GM21528 (cell line): ENCODE measurements around the gene TAS2R60.
"Not testable (repeated sequence)": the region's sequence is repeated elsewhere in the genome, so short reads cannot be mapped to it uniquely, and the experiment has no call there.

Experiments used
- ATAC-seq: cut with Tn5 transposase; IDR thresholded peaks from one replicate; pipeline ENCODE4 v1.9.1; 2021; ENCODE audit warnings: mild to moderate bottlenecking, moderate library complexity; ENCODE audit not compliant: unreplicated experiment, low FRiP score

Gene TAS2R60, protein sequence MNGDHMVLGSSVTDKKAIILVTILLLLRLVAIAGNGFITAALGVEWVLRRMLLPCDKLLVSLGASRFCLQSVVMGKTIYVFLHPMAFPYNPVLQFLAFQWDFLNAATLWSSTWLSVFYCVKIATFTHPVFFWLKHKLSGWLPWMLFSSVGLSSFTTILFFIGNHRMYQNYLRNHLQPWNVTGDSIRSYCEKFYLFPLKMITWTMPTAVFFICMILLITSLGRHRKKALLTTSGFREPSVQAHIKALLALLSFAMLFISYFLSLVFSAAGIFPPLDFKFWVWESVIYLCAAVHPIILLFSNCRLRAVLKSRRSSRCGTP

DNA sequence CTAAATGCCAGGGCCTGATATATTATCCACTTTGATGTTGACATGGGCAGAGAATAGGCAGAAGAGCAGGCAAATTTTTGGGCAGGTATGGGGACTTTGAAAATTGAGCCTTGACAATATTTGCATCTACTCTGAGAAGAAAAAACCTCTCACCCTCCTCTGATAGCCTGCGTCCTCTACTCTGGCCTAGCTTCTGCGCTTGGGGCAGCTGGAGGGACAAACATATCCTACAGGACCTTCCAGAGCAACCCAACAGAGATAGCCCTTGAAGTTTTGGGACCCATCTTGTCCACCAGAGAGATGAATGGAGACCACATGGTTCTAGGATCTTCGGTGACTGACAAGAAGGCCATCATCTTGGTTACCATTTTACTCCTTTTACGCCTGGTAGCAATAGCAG, at the start of gene TAS2R60:
TAS2R60 (plus strand) TSS at position 301 of the 400 bp plus-strand sequence; CDS start at position 301, 0 bp downstream.
- no peak for ATAC-seq

DNA sequence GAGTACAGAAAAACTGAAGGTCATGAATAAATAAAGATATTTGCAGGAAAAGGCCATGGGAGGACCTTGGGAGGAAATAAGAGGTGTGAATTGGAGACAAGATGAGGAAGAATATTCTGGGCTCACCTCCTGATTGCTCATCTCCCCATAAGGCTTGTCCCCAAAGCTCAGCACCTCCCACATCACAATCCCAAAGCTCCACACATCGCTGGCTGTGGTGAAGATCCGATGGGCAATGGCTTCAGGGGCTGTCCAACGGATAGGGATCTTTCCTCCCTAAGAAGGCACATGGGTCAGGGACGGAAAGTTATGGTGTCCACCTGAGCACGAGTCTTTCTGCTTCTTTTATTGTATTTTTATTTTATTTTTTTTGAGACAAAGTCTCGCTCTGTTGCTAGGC, 49.2 kb upstream of the TAS2R60 start:
- ATAC-seq = no peak

DNA sequence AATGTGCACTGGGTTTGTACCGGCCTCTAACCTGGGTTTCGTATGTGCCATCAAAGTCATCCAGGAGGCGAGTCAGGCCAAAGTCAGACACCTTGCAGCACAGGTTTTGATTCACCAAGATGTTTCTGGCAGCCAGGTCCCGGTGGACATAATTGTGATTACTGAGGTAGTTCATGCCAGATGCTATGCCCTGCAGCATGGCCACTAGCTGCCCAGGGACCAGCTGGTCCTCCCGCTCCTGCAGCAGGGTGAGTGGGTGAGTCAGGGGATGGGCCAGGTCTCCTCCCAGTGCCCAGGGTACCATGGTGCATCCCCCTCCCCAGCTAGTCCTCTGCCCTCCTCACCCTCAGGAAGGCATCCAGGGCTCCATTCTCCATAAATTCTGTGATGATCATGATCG, 48.5 kb upstream of the TAS2R60 start:
- ATAC-seq = no peak

DNA sequence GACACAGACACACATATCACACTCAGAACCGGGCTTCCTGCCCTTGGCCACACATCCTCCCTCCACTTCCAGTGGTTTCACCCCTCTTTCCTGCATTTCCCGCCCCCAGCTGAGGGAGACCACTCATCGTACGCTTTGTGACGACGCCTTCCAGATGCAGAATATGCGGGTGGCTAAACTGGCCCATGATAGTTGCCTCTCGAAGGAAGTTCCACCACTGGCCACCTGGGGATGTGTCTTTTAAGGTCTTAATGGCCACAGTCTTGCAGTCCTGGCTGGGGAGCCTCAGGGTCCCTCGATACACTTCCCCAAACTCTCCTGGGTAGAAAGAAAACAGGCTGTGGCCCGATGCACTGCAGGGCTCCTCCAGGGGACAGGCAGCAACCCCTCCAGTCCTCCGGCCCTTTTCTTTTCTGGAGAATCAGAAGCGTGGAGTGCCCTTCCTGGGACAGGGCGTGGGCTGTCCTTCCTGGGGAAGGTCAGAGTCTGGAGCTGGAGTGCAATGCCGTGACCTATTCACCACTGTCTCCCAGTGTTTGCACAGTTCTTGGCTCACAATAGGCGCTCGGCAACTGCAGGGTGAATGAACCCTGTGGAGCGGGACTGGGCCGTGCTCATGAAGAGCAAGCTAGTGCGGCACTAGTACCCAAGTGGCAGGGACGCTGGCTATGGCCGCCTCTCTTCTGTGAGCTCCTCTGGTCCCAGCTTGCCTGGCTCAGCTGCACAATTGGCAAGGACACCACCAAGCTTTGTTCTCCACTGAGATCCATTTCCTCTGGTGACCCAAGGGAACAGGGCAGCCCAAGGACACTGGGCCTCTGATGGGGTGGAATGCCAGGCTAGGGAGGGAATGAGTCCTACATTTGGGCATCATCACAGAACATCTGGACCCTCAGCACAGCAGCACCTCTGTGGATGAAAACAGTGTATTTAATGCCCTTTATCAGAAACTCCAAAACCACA, 47.8 kb upstream of the TAS2R60 start:
- no peak for ATAC-seq

DNA sequence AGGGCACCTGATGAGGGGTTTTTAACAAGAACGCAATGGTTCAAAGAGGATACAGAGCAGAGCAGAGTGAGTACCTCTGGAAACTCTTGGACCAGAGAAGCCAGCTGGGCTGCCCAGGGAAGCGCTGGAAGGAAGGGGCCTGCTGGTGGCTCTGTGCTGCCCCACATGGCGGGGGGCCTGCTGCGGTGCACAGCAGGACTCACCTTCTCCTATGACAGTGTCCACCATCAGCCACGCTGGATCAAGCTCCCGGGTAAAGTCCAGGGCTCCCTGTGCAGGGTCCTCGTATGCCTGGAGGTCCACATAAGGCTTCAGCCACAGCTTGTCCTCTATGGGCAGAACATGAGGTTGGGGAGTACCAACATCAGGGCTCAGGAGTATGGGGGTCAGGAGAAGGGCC, 47.1 kb upstream of the TAS2R60 start:
- no peak for ATAC-seq

DNA sequence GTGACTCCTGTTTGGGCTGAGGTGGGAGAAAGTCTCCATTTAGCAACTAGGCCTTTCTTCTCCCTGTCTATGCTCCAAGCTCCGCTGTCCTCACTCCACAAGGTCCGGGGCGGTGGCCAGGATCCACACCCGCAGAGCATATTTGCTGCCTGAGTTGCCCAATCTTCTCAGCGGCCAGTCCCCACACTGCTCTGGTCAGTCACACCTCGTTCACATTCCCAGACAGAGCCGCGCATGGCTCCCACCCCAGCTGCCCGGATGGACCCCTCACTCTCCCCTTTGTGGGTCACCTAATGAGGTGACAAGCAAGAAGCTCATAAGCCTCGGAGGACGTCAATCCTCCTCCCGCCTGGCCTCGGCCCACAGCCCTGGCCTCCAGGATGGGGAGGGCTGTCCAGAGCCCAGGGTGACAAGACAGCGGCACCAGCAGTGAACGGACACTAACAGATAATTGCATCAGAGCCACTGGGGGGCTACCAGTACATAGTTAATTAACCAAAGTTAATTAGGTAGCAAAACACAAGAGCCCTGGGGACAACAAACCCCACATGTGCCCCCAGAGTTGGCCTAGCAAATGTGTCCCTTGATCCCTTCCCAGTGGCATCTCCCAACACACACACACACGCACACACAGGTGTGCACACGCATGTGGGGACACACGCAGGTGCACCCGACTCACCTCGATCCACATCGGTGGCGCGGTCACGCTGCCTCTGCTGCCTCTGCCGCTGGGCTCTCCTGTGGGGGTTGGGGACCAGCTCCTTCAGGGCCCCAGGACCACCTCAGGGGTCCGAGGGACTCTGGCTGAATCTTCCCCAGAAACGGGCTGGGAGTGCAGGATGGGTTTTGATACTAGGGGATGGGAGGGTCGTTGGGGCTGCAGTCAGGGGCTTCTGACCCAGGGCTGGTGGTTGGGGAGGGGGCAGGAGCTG, 46.4 kb upstream of the TAS2R60 start:
- no peak for ATAC-seq

DNA sequence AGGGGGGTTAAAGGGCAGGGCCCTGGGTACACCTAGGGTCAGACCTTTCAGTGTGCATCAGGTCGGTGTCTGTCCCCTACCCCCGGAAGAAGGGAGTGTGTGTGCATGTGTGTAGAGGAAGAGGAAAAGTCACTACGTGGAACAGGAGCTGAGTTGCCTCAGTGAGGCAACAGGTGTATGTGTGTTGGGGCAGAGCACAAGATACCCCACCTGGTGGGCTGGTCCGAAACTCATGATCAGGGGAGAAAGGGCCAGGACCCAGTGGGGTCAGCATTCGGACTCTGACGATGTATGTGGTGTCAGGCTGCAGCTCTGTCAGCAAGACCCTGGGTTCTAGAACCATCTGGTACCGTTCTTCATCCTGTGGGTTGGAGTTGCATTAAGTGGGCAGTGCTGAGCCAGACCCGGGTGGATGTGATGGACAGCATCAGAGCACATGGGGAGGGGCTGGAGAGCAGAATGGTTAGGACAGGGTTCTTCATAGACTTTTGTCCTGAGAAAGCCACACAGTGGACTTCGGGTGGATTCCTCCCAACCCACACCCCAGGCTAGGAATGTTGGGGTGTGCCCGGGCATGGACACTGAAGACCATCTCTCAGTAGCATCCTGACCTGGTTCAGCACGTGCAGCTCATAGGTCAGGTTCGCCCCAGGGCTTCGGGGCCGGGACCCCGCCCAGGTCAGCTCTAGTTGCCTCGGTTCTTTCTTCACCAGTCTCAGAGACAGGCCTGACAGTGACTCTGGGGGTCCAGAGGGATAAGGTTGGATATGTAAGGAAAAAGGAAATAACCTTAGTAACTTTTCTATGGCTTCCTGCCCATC, 45.3 kb upstream of the TAS2R60 start:
- ATAC-seq = no peak

DNA sequence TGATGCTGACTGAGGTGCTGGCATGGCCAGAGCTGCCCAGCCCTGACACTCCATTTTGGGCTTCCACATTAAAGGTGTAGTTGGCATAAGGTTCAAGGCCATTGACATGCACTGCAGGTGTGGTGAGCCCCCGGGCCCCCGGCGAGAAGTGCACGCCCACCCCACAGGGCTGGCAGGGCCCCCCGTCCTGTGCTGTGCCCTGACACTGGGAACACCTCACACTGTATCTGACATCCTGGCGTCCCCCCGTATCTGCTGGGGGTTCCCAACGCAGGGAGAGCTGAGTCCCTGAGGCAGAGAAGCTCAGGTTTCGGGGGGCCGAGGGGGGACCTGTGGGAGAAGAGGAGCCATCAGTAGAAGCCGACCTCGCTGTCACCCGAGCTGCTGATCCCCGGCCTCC, 44.6 kb upstream of the TAS2R60 start:
- ATAC-seq = no peak

DNA sequence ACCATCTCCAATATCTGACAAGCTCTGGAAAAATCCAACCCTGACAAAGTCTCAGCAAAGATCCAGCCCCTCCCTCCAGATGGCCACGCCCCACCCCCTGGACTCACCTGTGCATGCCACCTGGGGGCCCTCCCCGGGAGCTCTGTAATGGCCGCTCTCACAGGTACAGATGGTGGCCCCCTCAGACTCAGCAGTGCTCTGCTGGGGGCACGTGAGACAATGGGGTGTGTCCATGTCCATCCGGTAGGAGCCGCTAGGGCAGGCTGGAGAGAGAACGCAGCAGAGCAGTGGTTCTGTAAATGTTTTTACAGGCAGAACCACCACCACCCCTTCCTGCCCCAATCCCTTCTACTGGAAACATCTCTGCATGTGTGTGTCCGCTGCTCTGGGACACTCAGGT, 44.1 kb upstream of the TAS2R60 start:
- ATAC-seq = no peak

DNA sequence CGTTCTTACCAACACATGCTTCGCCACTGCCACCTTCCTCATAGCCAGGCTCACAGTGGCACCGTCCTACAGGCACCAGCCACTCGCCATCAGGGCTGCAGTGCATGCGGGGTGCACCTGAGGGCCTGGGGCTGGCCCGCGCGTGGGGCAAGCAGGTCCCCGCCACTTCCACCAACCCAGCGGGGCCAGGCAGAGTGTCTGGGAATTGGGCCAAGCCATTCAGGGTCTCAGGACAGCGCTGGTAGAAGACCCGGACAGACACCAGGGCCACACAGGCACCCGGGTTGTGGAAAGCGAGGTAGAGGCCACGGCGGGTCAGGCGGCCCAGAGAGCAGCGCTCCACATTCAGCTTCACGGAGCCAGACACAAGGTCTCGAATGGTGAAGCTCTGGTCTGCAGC, 43.6 kb upstream of the TAS2R60 start:
- ATAC-seq = no peak

DNA sequence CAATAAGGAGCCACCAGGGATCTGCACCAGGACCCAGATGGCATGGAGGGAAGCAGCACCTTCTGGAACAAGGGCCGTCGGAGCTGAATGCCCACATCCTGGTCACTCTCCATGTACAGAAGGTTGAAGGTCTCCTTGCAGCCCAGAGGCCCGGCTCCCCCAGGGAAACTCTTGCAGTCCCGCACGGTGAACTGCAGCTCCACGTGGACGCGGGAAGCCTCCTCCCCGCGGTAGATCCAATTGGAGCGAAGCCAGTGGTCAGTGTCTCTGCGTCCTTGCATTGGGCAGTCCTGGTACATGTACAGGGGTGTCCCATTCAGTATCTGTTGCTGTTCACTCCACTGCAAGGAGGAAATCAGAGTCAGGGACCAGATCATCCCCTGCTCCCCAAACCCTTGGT, 42.0 kb upstream of the TAS2R60 start:
- ATAC-seq = no peak

DNA sequence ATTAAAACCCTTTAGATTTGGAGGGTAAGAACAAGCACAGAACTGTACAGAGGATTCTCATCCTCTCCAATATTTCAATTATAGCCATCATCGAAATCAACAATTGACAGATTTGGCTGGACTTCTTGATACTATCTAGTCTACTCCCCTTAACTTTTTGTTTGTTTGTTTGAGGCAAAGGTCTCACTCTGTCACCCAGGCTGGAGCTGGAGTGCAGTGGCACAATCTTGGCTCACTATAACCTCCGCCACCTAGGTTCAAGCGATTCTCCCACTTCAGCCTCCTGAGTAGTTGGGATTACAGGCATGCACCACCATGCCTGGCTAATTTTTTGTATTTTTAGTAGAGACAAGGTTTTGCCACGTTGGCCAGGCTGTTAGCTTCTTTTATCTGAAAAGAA, 41.0 kb upstream of the TAS2R60 start:
- ATAC-seq = not testable (repeated sequence)

DNA sequence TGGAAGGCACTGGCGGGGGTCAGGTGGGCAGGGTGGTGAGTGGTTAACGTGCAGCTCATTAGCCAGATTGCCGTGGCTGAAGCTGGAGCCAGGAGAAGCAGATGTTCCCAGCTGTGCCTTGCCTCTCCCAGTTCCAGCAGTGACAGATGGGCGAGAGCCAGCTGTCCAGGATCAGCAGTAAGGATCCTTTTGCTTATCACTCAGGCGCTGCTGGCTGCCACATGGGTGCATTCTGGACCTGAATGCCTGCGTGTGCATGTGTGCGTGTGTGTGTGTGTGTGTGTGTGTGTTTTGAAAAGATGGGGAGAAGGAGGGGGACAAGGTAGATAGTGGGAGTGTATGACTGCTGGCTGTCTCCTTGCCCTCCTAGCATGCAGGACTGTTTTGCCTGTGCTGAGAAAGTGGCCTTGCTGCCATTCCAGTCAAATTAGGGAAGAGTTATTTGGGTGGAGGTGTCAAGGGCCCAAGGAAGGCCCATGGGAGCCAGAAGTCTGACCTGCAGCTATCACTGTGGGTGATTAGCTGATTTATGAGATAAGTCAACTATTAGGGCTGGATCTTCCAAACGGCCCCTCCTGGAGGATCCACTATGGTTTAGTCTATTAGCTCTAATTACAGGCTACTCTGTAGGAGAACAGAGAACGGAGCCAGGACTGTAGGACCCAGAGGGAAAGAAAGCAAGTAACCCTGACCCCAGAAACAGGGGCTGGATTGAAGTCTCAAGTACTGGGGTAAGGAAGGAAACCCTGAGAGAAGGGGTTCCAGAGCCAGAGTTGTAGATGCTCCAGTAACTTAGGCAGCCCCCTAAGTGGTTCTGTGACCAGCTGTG, 37.9 kb upstream of the TAS2R60 start:
- ATAC-seq = no peak

DNA sequence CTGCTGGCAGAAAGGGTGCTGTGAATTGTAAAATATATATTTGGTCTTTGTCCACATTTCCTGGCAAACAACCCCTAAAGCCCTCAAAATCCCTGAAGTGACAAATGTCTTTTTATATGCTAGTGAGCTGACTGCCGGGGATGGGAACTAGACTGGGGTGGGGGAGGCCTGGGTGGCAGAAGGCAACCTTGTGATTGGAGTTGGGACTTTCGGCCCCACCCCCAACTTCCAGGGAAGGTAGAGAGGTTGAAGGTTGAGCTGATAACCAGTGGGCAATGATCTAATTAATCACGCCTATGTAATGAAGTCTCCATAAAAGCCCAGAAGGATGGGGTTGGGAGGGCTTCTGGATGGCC, 37.3 kb upstream of the TAS2R60 start:
- no peak for ATAC-seq

DNA sequence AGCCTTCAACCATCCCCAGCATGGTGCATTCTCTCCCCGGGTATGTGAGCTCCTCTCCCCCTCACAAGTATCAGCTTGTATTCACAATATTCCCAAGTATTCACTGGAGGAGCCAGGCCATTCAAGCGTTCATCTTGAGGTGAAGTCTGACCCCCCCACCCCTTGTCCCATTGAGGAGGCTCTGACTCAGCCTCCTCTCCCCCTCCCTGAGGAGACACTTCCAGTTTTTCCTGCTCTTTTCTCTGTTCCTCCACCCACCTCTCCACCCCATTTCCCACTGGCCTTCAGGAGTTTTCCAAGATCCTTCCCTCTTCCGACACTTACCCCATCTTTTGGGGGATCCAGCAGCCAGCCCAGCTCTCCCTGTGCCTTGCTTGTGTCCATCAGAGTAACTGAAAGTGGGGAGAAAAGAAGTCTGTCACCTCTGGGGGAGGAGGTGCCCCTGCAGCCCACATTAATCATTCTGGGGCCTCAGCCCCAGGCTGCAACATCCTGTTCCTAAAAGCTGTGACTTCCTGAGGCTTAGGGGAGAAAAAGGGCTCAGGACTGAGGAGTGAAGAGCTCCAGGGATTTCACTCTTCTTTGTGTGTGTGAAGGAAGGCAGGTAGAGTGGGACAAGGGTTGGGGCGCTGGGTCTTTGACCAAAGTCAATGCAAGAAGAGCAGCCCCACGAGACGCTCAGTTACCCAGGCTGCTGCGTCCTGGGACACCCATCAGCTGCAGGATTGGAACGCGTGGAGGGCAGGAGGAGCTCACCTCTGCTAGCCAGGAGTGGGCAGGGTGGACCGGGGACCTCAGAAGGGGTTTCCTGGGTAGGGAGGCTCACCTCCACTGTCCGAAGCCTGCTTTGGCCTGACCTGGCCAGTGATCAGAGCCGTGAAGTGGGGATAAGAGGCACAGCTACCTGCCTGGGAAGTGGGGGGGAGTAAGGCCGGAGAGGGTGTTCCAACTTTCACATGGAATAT, 35.7 kb upstream of the TAS2R60 start:
- no peak for ATAC-seq

DNA sequence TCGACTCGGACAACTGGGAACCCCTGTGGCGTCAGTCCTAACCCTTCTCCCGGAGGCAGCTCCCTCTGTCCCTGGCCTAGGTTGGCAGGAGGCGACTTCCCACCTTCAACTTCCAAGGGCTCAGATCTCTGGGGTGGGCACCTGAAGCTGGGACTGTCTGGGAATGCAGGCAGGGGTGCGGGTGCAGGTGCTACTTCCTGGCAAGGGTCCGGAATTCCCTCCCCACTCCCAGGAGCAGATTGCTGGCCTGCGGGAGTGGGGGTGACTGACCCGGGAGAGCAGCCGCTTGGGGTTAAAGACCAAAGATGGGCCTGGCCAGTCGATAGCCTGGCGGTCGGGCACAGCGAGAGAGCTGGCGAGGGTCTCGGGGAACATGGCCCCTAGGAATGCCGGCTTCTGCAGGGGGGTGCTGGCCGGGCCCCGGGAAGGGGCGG, 35.0 kb upstream of the TAS2R60 start:
- ATAC-seq = no peak

DNA sequence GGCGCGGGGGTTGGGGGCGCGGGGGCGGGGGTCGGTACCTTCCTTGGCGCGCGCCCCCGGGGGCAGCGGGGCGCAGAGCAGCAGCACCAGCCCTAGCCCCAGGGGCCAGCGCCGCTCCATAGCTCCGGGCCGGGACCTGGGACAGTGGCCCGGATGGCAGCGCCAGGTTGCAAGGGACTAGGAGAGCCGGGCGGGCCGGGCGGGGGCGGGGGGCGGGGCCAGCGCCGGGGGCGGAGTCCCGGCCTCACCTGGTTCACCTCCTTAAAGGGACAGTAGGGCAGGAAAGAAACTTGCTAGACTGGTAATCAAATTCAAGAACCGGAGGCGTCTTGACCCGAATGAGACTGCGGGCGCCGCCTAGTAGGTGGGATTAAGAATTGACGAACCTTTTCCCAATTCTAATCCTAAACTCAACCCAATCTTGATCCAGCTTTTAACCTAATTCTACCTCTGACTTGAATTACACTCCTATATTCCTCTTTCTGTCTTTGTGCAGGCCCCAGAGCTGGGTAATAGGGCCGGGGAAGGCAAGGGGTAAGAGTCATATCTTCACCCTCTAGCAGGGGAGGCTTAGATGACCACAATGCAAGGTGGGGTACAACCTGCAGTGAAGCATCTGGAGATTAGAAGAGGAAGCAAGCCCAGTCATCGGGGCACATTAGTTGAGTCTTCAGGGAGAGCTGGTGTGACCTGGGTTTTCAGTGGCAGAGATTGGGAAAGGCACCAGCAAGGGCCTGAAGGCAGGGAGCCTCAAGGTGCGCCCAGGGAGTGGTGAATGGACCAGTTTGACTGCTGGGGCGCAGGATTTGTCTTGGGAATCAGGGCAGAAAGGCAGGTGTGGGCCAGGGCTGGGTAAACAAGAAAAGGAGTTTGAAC, 34.3 kb upstream of the TAS2R60 start, which contains the start of gene EPHA1:
EPHA1 (minus strand) TSS at position 171 of the 876 bp plus-strand sequence; CDS start at position 120, 51 bp downstream.
- no peak for ATAC-seq
